ENCODE measurements around the gene CEPT1. TPM values are rescaled to one million over a fixed set of nuclear protein-coding genes. Genes with fewer than 3 reads are reported as not detected.

Gene CEPT1
- total and polyA plus RNA-seq, 9 of the 15 experiments (the other 6 are each of a cell fraction or from before 2014, with no cell fraction given) = 24.4 to 72.6 (median 42.4) TPM

GRCh38 chr1:111161843-111162487, 21.9 kb downstream of the CEPT1 start (continued):
- TF ChIP-seq ETS1 (conservative IDR thresholded peaks at IDR 0.05; ENCODE audit: control insufficient read depth, low read depth, low read length) = no peak
- TF ChIP-seq ZKSCAN1 (IDR thresholded peaks at IDR 0.05; ENCODE audit: low read depth, low read length) = no peak; the same call in 1 of the 2 replicates
- no peak for TF ChIP-seq SNRNP70 (optimal IDR thresholded peaks at IDR 0.05; ENCODE audit: low read depth, low read length)
- TF ChIP-seq KLF16 (IDR thresholded peaks at IDR 0.05) = peak; percentile 97
- no peak for TF ChIP-seq MGA (IDR thresholded peaks at IDR 0.05)
- TF ChIP-seq ZBED1 (IDR thresholded peaks at IDR 0.05) = no peak
- no peak for TF ChIP-seq RBM25 (IDR thresholded peaks at IDR 0.05; ENCODE audit: low read depth, low read length, severe bottlenecking)
- no peak for TF ChIP-seq CREB3L1 (IDR thresholded peaks at IDR 0.05; ENCODE audit: borderline replicate concordance, low read depth)
- no peak for TF ChIP-seq HDAC6 (IDR thresholded peaks at IDR 0.05; ENCODE audit: low read depth, low read length)
- no peak for TF ChIP-seq RBM15 (IDR thresholded peaks at IDR 0.05; ENCODE audit: insufficient read depth, low read length)
- no peak for TF ChIP-seq ARID2 (IDR thresholded peaks at IDR 0.05)
- TF ChIP-seq HDGF (IDR thresholded peaks at IDR 0.05) = peak; percentile 13; the same call in 1 of the 2 replicates

Measured in K562 (cell line).